GM12801 (cell line): Measurements from ENCODE around the gene SOX11.

ENCODE experiments used
- TF ChIP-seq, protein P1 (sequence below): IDR thresholded peaks from one replicate; pipeline ENCODE4 v1.5.1; 2011; ENCODE audit warnings: control low read depth; ENCODE audit not compliant: insufficient read length; ENCODE audit errors: extremely low read depth

Gene SOX11

DNA sequence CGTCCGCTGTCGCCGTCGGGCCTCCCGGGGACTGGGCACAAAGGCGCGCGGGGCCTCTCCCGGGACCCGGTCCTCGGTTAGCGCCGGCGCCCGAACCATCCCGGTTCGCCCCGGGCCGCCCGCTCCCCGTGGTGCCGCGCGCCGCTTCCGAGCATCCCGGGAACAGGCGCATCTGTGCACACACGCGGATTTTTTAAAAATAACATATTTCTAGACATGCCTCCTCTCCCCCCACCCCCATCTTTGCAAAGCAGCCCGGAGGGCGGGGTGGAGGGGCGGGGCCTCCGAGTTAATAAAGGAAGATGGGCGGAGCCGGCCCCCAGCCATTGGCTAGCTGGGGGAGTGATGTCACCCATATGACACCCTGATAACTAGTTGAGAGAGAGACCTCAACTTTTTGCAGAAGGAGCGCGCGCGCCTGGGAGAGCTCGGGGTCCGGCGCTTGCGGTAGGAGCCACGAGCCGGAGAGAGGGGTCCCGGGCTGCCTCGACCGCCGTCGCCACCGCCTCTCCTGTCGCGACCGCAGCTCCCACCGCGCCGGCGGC lies at the start of gene SOX11:
TSS of gene SOX11 (plus strand) at position 400 of the 545 bp plus-strand sequence. CDS start 338 bp downstream, outside the sequence.
- TF ChIP-seq, protein P1, sequence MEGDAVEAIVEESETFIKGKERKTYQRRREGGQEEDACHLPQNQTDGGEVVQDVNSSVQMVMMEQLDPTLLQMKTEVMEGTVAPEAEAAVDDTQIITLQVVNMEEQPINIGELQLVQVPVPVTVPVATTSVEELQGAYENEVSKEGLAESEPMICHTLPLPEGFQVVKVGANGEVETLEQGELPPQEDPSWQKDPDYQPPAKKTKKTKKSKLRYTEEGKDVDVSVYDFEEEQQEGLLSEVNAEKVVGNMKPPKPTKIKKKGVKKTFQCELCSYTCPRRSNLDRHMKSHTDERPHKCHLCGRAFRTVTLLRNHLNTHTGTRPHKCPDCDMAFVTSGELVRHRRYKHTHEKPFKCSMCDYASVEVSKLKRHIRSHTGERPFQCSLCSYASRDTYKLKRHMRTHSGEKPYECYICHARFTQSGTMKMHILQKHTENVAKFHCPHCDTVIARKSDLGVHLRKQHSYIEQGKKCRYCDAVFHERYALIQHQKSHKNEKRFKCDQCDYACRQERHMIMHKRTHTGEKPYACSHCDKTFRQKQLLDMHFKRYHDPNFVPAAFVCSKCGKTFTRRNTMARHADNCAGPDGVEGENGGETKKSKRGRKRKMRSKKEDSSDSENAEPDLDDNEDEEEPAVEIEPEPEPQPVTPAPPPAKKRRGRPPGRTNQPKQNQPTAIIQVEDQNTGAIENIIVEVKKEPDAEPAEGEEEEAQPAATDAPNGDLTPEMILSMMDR = no peak

- TF ChIP-seq, protein P1 = no peak
Observed at GRCh38 chr2:5657231-5657630, 35.0 kb upstream of the SOX11 start.

DNA sequence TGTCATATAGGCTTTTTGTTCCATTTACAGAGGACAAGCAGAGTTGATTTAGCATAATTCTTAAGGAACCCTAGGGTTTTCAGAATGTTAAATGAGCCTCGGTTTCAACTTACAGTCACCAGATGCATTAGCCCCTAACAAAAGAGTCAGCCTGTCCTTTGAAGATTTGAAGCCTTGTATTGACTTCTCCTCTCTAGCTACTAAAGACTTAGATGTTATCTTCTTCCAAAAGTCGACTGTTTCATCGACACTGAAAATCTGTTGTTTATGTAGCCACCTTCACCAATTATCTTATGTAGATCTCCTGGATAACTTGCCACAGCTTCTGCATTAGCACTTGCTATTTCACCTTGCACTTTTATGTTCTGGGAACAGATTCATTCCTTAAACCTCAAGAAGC lies 31.6 kb upstream of the SOX11 start:
- TF ChIP-seq, protein P1 = no peak

DNA sequence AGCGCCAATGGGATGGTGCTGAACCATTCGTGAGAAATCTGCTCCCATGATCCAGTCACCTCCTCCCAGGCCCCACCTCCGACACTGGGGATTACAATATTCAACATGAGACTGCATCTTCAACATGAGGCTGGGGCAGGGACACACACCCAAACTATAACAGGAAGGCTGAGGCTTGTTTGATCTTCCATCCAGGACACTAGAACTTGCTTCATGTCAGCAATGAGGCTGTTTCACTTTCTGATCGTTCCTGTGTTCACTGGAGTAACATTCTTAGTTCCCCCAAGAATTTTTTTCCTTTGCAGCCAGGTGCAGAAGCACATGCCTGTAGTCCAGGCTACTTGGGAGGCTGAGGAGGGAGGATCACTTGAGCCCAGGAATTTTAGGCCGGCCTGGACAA lies 30.8 kb upstream of the SOX11 start:
- TF ChIP-seq, protein P1 = no peak

DNA sequence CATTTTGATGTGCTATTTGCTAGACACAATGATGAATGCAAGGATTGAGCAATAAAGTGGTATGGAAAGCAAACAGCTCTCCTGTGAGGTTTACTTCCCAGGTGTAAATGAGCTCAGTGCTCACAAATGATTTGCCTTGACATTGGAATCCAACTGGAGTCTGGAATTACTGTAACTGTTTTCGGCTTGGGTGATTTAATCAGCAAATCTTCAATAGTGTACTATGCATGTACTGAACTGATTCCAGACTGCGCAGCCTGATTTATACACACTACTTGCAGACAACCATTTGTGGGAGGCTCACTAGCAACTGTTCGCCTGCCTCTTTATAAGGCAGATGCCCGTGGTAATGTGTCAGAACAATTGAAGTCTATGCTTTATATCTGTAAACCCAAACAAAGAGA lies 27.9 kb upstream of the SOX11 start:
- TF ChIP-seq, protein P1 = no peak

GRCh38 chr2:5665066-5665465 lies 27.1 kb upstream of the SOX11 start:
- TF ChIP-seq, protein P1 = no peak

GRCh38 chr2:5666798-5667197 lies 25.4 kb upstream of the SOX11 start:
- TF ChIP-seq, protein P1 = no peak

DNA sequence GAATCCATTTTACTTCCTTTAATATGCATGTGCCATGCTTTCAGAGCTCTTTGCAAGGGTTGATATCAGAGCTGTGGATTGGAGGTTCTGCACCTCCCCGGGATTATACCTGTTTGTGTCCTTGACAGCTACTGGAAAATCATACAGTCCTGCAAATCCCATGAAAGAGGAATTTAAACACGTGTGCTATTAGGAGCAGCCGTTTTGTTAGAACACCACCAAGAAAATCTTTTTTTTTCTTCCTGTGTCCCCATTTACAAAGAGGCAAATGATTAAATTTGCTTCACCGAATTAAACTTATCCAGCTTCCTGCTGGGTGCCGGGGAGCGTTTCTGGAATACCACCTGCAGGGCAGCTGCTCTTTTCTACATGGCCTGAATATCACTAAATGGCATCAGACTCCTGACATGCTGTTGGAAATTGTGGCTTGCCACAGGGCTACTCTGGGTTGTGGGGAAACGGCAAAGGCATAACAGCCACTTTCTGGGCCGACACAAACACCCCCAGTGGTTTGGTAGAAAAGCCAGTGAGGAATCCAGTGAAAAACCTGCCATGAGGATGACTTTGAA lies 23.4 kb upstream of the SOX11 start:
- TF ChIP-seq, protein P1 = no peak
